ENCODE results near the gene PPFIA1. TPM values are rescaled to one million over a fixed set of nuclear protein-coding genes. Genes with fewer than 3 reads are reported as not detected.

PPFIA1 gene
- total RNA-seq, 2 experiments from 2014 or later: 34.3 to 42.0 TPM

- no peak overlapping the region for H3K4me3 Mint-ChIP-seq
- TF ChIP-seq, protein P1, sequence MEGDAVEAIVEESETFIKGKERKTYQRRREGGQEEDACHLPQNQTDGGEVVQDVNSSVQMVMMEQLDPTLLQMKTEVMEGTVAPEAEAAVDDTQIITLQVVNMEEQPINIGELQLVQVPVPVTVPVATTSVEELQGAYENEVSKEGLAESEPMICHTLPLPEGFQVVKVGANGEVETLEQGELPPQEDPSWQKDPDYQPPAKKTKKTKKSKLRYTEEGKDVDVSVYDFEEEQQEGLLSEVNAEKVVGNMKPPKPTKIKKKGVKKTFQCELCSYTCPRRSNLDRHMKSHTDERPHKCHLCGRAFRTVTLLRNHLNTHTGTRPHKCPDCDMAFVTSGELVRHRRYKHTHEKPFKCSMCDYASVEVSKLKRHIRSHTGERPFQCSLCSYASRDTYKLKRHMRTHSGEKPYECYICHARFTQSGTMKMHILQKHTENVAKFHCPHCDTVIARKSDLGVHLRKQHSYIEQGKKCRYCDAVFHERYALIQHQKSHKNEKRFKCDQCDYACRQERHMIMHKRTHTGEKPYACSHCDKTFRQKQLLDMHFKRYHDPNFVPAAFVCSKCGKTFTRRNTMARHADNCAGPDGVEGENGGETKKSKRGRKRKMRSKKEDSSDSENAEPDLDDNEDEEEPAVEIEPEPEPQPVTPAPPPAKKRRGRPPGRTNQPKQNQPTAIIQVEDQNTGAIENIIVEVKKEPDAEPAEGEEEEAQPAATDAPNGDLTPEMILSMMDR (IDR thresholded peaks at IDR 0.05): no peak
- Histone ChIP-seq H3K4me1 (ENCODE audit: insufficient read depth, low read length) (peaks cover 18% of the 10 kb centered on the region), H3K9me3 (ENCODE audit: control insufficient read depth in 1 of 2, insufficient read depth in 1 of 2, low read length in 2 of 2) (peaks cover 0 to 2% of the 10 kb centered on the region in 2 experiments), H3K27ac (ENCODE audit: low read depth in 1 of 2, low read length in 2 of 2) (no peak overlapping the region), H3K36me3 (ENCODE audit: insufficient read depth, low read length) (no peaks in the 10 kb centered on the region), H3K27me3 (ENCODE audit: control insufficient read depth in 1 of 2, insufficient read depth in 2 of 2, low read length in 2 of 2) (peaks cover 17 to 22% of the 10 kb centered on the region in 2 experiments), H3K4me3 (ENCODE audit: low read length) (no peak overlapping the region)
- POLR2A ChIA-PET: no interaction called here
- no peak for DNase-seq
- H3K27ac Mint-ChIP-seq: no peak overlapping the region
- H3K9me3 Mint-ChIP-seq: no peaks in the 10 kb centered on the region
- CTCF ChIA-PET: no interaction called here
- intact Hi-C loops (cut with DNase I, micrococcal nuclease): loop anchor here in 1 of 2 experiments (10.0 kb wide), 1 partner anchor 1060 kb away; the partner anchor contains the start of gene NADSYN1
- peaks cover 17% of the 10 kb centered on the region for H3K27me3 Mint-ChIP-seq
- no peak for ATAC-seq (ENCODE audit: poor library complexity)
- H3K36me3 Mint-ChIP-seq (ENCODE audit: low read depth): peaks cover 4% of the 10 kb centered on the region
- peaks cover 12% of the 10 kb centered on the region for H3K4me1 Mint-ChIP-seq (ENCODE audit: low read depth)
Observed at GRCh38 chr11:70394211-70394950, 123.9 kb downstream of the PPFIA1 start.

DNA sequence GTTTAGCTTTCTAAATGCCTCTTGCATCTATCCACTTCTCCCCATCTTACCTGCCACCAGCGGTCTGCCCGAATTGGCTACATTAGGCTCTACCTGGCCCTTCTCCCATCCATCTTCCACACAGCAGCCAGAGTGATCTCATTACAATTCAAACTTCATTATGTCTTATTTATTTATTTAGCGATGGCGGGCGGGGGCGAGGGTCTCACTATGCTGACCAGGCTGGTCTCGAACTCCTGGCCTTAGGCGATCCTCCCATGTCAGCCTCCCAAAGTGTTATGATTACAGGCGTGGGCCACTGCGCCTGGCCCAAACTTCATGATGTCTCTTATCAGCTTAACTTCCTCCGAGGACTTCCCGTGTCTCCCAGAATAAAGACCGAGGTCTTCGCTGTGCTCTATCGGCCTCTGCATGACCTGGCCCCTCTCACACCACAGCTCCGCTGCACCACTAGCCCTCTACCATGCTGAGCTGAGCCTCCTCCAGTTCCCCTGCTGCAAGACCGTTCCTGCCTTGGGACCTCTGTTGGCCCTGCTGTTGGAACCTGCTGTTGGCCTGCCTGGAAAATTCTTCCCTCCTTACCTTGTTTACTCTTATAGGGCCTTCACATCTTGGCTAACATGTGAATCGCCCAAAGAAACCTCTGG is 127.0 kb downstream of the PPFIA1 start:
- DNase-seq: peak in 1 of 14 experiments; percentile 15
- Mint-ChIP-seq H3K9me3 (no peaks in the 10 kb centered on the region), H3K27me3 (peaks cover 17% of the 10 kb centered on the region), H3K4me3 (peak overlapping the region; percentile 88), H3K4me1 (ENCODE audit: low read depth) (peaks cover 12% of the 10 kb centered on the region), H3K27ac (no peak overlapping the region), H3K36me3 (ENCODE audit: low read depth) (peaks cover 4% of the 10 kb centered on the region)
- ChIA-PET CTCF (no interaction called here), POLR2A (interaction anchor here (0.9 kb wide), 1 partner anchor 19 kb away, joined by 3 read pairs; no protein-coding TSS in a partner anchor)
- Histone ChIP-seq H3K36me3 (ENCODE audit: insufficient read depth, low read length) (no peaks in the 10 kb centered on the region), H3K9me3 (ENCODE audit: control insufficient read depth in 1 of 2, insufficient read depth in 1 of 2, low read length in 2 of 2) (peaks cover 0 to 7% of the 10 kb centered on the region in 2 experiments), H3K27ac (ENCODE audit: low read depth in 1 of 2, low read length in 2 of 2) (no peak overlapping the region), H3K4me1 (ENCODE audit: insufficient read depth, low read length) (peaks cover 22% of the 10 kb centered on the region), H3K27me3 (ENCODE audit: control insufficient read depth in 1 of 2, insufficient read depth in 2 of 2, low read length in 2 of 2) (peaks cover 17 to 22% of the 10 kb centered on the region in 2 experiments), H3K4me3 (ENCODE audit: low read length) (peak overlapping the region; percentile 62)
- TF ChIP-seq, protein P1 (IDR thresholded peaks at IDR 0.05): no peak
- no peak for ATAC-seq (ENCODE audit: poor library complexity)
- intact Hi-C loops (cut with DNase I, micrococcal nuclease): loop anchor here in 1 of 2 experiments (5.0 to 10.0 kb wide), 2 partner anchors 125 to 1057 kb away; partner anchors contain the start of genes NADSYN1 and PPFIA1

DNA sequence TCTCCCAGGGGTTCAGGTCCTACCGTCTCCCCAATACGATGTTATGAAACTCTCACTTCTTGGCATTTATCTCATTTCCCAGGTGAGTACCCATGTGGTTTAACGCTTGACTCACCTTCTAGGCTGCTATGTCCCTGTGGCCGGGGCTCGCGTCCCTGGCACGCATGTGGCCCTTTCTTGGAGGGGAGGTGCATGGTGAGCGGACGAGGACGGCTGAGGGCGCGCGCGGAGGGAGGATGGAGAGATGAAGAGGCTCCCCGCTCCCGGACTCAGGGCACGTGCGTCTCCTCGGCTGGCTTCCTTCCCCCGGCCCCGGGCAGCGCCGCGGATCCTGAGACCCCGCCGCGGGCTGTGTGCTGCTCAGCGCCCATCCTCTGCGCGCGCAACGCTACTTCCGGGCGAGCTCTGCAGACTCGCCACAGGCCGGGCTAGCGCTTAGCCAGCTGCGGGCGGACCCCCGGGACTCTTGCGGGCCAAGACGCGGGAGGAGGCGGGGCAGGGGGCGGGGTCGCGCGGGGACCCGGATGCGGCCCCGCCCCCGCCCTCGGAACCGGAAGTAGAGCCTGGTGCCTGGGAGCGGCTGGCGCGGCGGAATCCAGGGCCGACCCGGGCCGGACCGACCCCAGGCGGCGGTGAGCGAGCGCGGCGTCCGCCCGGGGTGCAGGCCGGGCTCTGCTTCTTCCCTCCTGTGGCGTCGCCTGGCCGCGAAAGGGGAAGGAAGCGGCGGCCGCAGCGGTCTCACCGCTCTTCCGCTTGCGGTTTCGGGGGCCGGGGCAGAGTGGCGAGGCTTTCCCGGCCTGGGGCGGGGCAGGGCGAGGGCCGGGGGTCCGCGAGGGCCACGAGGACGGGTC is 127.7 kb downstream of the PPFIA1 start, which contains the start of gene CTTN:
CTTN (plus strand) TSS at position 547 of the 851 bp plus-strand sequence. CDS start 8,769 bp downstream, outside the sequence.
- Histone ChIP-seq H3K4me3 (ENCODE audit: low read length) (peak within 1 kb of the TSS; percentile 62), H3K9me3 (ENCODE audit: control insufficient read depth in 1 of 2, insufficient read depth in 1 of 2, low read length in 2 of 2) (peaks cover 0 to 7% of the 10 kb centered on the region in 2 experiments), H3K27ac (ENCODE audit: low read depth in 1 of 2, low read length in 2 of 2) (no peak within 1 kb of the TSS), H3K4me1 (ENCODE audit: insufficient read depth, low read length) (peaks cover 22% of the 10 kb centered on the region), H3K36me3 (ENCODE audit: insufficient read depth, low read length) (no peaks in the 10 kb centered on the region), H3K27me3 (ENCODE audit: control insufficient read depth in 1 of 2, insufficient read depth in 2 of 2, low read length in 2 of 2) (peaks cover 17 to 22% of the 10 kb centered on the region in 2 experiments)
- Mint-ChIP-seq H3K36me3 (ENCODE audit: low read depth) (peaks cover 4% of the 10 kb centered on the region), H3K4me1 (ENCODE audit: low read depth) (peaks cover 12% of the 10 kb centered on the region), H3K9me3 (no peaks in the 10 kb centered on the region), H3K27ac (no peak within 1 kb of the TSS), H3K4me3 (peak within 1 kb of the TSS; percentile 88), H3K27me3 (peaks cover 17% of the 10 kb centered on the region)
- TF ChIP-seq, protein P1 (IDR thresholded peaks at IDR 0.05): no peak
- ATAC-seq (ENCODE audit: poor library complexity) (peak; percentile 76), DNase-seq (peak; percentile 34 to 72 (median 53))
- intact Hi-C loops (cut with DNase I, micrococcal nuclease): loop anchor here in 1 of 2 experiments (5.0 to 10.0 kb wide), 2 partner anchors 126 to 1057 kb away; partner anchors contain the start of genes NADSYN1 and PPFIA1
- ChIA-PET POLR2A (no interaction called here), CTCF (no interaction called here)
